ENCODE results near the gene NF1.
"Not testable (repeated sequence)": the region's sequence is repeated elsewhere in the genome, so short reads cannot be mapped to it uniquely, and the experiment has no call there.

- not testable (repeated sequence) for TF ChIP-seq CTCF (IDR thresholded peaks at IDR 0.05; ENCODE audit: low read depth, low read length); EZH2phosphoT487 (IDR thresholded peaks at IDR 0.05; ENCODE audit: low read depth)
These were observed 103.9 kb downstream of the NF1 start for GRCh38 chr17:31198666-31199065.

Data from OCI-LY3 (cell line).